Measurements from ENCODE around the gene SLU7. TPM values are rescaled to one million over a fixed set of nuclear protein-coding genes. Genes with fewer than 3 reads are reported as not detected.

SLU7 gene
- total and polyA plus RNA-seq, 10 donors: 32.1 to 114 (median 55.7) TPM

GRCh38 chr5:160466889-160467554 is 48.1 kb upstream of the SLU7 start:
- 17 to 37% (median 27%) methylated on average over 9 of the region's 9 CpGs for WGBS, 5 donors
- Histone ChIP-seq H3K36me3 (no peaks in the 10 kb centered on the region), H3K9me3 (no peaks in the 10 kb centered on the region), H3K4me3 (peak overlapping the region in 6 of 8 donors; percentile 49 to 77 (median 54)), H3K4me1 (peaks cover 11 to 64% (median 48%) of the 10 kb centered on the region in 6 donors), H3K27me3 (replicated peaks in 1 of 7) (peaks cover 0 to 37% (median 0%) of the 10 kb centered on the region in 7 donors), H3K27ac (peak overlapping the region in 5 of 8 donors; percentile 23 to 74 (median 62))
- TF ChIP-seq POLR2A (IDR thresholded peaks at IDR 0.05): no peak
- intact Hi-C loops (cut with DNase I; ENCODE audit: low total_unique reads): no loop called here
- DNase-seq: no peak

GRCh38 chr5:160466116-160466515 is 47.2 kb upstream of the SLU7 start:
- no peak for DNase-seq
- H3K4me1 ChIP-seq: peaks cover 11 to 54% (median 43%) of the 10 kb centered on the region in 6 donors
- TF ChIP-seq POLR2A (IDR thresholded peaks at IDR 0.05) (no peak), CTCF (IDR thresholded peaks at IDR 0.05 in 8 of 11, conservative IDR thresholded peaks at IDR 0.05 in 3 of 11) (no peak), POLR2AphosphoS5 (IDR thresholded peaks at IDR 0.05) (no peak)
- no peak overlapping the region for H3K4me3 ChIP-seq
- WGBS, 5 donors: 83 to 97% (median 94%) methylated on average over 5 of the region's 5 CpGs
- intact Hi-C loops (cut with DNase I; ENCODE audit: low total_unique reads): no loop called here
- peaks cover 0 to 37% (median 0%) of the 10 kb centered on the region in 7 donors for H3K27me3 ChIP-seq (replicated peaks in 1 of 7)
- no peaks in the 10 kb centered on the region for H3K9me3 ChIP-seq
- H3K27ac ChIP-seq: no peak overlapping the region
- no peaks in the 10 kb centered on the region for H3K36me3 ChIP-seq

GRCh38 chr5:160464466-160464797 is 45.6 kb upstream of the SLU7 start:
- Histone ChIP-seq H3K9me3 (no peaks in the 10 kb centered on the region), H3K27me3 (replicated peaks in 1 of 7) (peaks cover 0 to 35% (median 0%) of the 10 kb centered on the region in 7 donors), H3K27ac (no peak overlapping the region), H3K4me3 (no peak overlapping the region), H3K36me3 (no peaks in the 10 kb centered on the region), H3K4me1 (peaks cover 11 to 38% (median 31%) of the 10 kb centered on the region in 6 donors)
- no peak for DNase-seq
- 33 to 46% (median 35%) methylated on average over 4 of the region's 4 CpGs for WGBS, 5 donors
- intact Hi-C loops (cut with DNase I; ENCODE audit: low total_unique reads): no loop called here
- TF ChIP-seq POLR2A (IDR thresholded peaks at IDR 0.05) (no peak), POLR2AphosphoS5 (IDR thresholded peaks at IDR 0.05) (no peak), CTCF (IDR thresholded peaks at IDR 0.05 in 8 of 11, conservative IDR thresholded peaks at IDR 0.05 in 3 of 11) (no peak)

- Histone ChIP-seq H3K4me1 (peaks cover 11 to 32% (median 26%) of the 10 kb centered on the region in 6 donors), H3K9me3 (no peaks in the 10 kb centered on the region), H3K27ac (no peak overlapping the region), H3K36me3 (no peaks in the 10 kb centered on the region), H3K4me3 (no peak overlapping the region), H3K27me3 (replicated peaks in 1 of 7) (peaks cover 0 to 30% (median 0%) of the 10 kb centered on the region in 7 donors)
- intact Hi-C loops (cut with DNase I; ENCODE audit: low total_unique reads): no loop called here
- WGBS, 5 donors: 63 to 78% (median 68%) methylated on average over 6 to 7 of the region's 7 CpGs
- DNase-seq: no peak
- no peak for TF ChIP-seq POLR2AphosphoS5 (IDR thresholded peaks at IDR 0.05)
- no peak for TF ChIP-seq POLR2A (IDR thresholded peaks at IDR 0.05)
- no peak for TF ChIP-seq CTCF (IDR thresholded peaks at IDR 0.05 in 8 of 11, conservative IDR thresholded peaks at IDR 0.05 in 3 of 11)
Measured at GRCh38 chr5:160463740-160464465, 45.0 kb upstream of the SLU7 start.
